Endodermal cell (in vitro differentiated cells): ENCODE results near the gene TCF7. TPM values are rescaled to one million over a fixed set of nuclear protein-coding genes. Genes with fewer than 3 reads are reported as not detected.

ENCODE experiments used
- DNase-seq: peaks from one replicate; pipeline ENCODE4 v3.0.0-alpha.2; 2017
- H3K27ac ChIP-seq: 2 replicates; pipeline ENCODE4 v1.5.1; 2013; ENCODE audit warnings: mild to moderate bottlenecking, low read depth, low read length, moderate library complexity
- H3K27me3 ChIP-seq: 2 replicates; pipeline ENCODE4 v1.6.1; 2013; ENCODE audit warnings: mild to moderate bottlenecking, low read length, moderate library complexity; ENCODE audit not compliant: insufficient read depth, control insufficient read depth, poor library complexity, severe bottlenecking
- H3K36me3 ChIP-seq: 2 replicates; pipeline ENCODE4 v1.7.0; 2013; ENCODE audit warnings: mild to moderate bottlenecking, low read length, moderate library complexity; ENCODE audit not compliant: control insufficient read depth, insufficient read depth
- H3K4me1 ChIP-seq: one replicate; pipeline ENCODE4 v1.7.0; 2013; ENCODE audit warnings: low read length; ENCODE audit not compliant: control insufficient read depth, insufficient read depth
- H3K4me3 ChIP-seq: 2 replicates; pipeline ENCODE4 v1.5.1; 2013; ENCODE audit warnings: mild to moderate bottlenecking, low read length, moderate library complexity
- H3K9ac ChIP-seq: 2 replicates; pipeline ENCODE4 v1.6.1; 2013; ENCODE audit warnings: mild to moderate bottlenecking, low read length, moderate library complexity; ENCODE audit not compliant: poor library complexity, severe bottlenecking; ENCODE audit errors: extremely low read depth
- H3K9me3 ChIP-seq: 2 replicates; pipeline ENCODE4 v1.6.1; 2013; ENCODE audit warnings: mild to moderate bottlenecking, low read length, moderate library complexity; ENCODE audit not compliant: control insufficient read depth
- H3K27ac Mint-ChIP-seq: 2 replicates; pipeline ENCODE4 v1.8.0; 2020; ENCODE audit warnings: mixed read lengths
- H3K27me3 Mint-ChIP-seq: 2 replicates; pipeline ENCODE4 v1.8.0; 2021; ENCODE audit warnings: mild to moderate bottlenecking, mixed read lengths; ENCODE audit not compliant: insufficient read depth
- H3K36me3 Mint-ChIP-seq: 2 replicates; pipeline ENCODE4 v1.8.0; 2020; ENCODE audit warnings: low read depth, mixed read lengths
- H3K4me1 Mint-ChIP-seq: 2 replicates; pipeline ENCODE4 v1.8.0; 2020; ENCODE audit warnings: mixed read lengths
- H3K4me3 Mint-ChIP-seq: 2 replicates; pipeline ENCODE4 v1.8.0; 2020; ENCODE audit warnings: mild to moderate bottlenecking, moderate library complexity, mixed read lengths
- H3K9me3 Mint-ChIP-seq: 2 replicates; pipeline ENCODE4 v1.8.0; 2020; ENCODE audit warnings: mild to moderate bottlenecking, mixed read lengths
- CTCF ChIP-seq: fragments of 200-600 bp; sonication (generic); conservative IDR thresholded peaks from 2 replicates; pipeline ENCODE4 v1.5.0; 2021; ENCODE audit warnings: antibody characterized with exemption, mild to moderate bottlenecking
- WGBS, 2 experiments: methylation state at CpG; one replicate each; pipeline versions ENCODE4 v1.1.5 to v1.1.7; 2013; ENCODE audit warnings: missing lambda C conversion rate in 2 of 2, mixed read lengths in 1 of 2; ENCODE audit not compliant: insufficient coverage in 1 of 2, insufficient read length in 1 of 2; 5-methylcytosine and 5-hydroxymethylcytosine counted together
- total RNA-seq, 2 donors: library from RNA; stranded (reverse); fragmentation: NEBNext Ultra II Directional in 1 of 2; extraction: Animal tissue kit (Norgen Biotek cat#: 25700) in 1 of 2; gene quantifications; 2 replicates in 1 of 2; 3 replicates in 1 of 2; pipeline ENCODE4 v1.2.1, GENCODE V29; 2021

Gene TCF7
- total RNA-seq, 2 donors from 2014 or later, result 14.9 to 19.4 TPM

GRCh38 chr5:134106991-134107701 is 7.3 kb upstream of the TCF7 start:
- WGBS, 2 experiments, result 89 to 93% methylated on average over 7 to 10 of the region's 10 CpGs
- no peaks in the 10 kb centered on the region for H3K36me3 Mint-ChIP-seq
- TF ChIP-seq CTCF, result no peak
- no peak overlapping the region for H3K4me3 Mint-ChIP-seq
- Histone ChIP-seq H3K27ac (no peak overlapping the region), H3K9me3 (no peaks in the 10 kb centered on the region), H3K4me3 (no peak overlapping the region), H3K4me1 (no peaks in the 10 kb centered on the region), H3K9ac (no peak overlapping the region), H3K27me3 (no peaks in the 10 kb centered on the region), H3K36me3 (no peaks in the 10 kb centered on the region)
- peaks cover 10% of the 10 kb centered on the region for H3K4me1 Mint-ChIP-seq
- H3K27ac Mint-ChIP-seq, result no peak overlapping the region
- H3K27me3 Mint-ChIP-seq, result peaks cover 6% of the 10 kb centered on the region
- H3K9me3 Mint-ChIP-seq, result no peaks in the 10 kb centered on the region
- DNase-seq, result no peak

- Mint-ChIP-seq H3K4me3 (no peak overlapping the region), H3K27me3 (peaks cover 12% of the 10 kb centered on the region), H3K27ac (no peak overlapping the region), H3K9me3 (no peaks in the 10 kb centered on the region), H3K4me1 (peaks cover 11% of the 10 kb centered on the region), H3K36me3 (no peaks in the 10 kb centered on the region)
- no peak for TF ChIP-seq CTCF
- no peak overlapping the region for H3K9ac ChIP-seq
- H3K9me3 ChIP-seq, result no peaks in the 10 kb centered on the region
- 93 to 96% methylated on average over 2 to 3 of the region's 3 CpGs for WGBS, 2 experiments
- H3K4me3 ChIP-seq, result no peak overlapping the region
- no peaks in the 10 kb centered on the region for H3K27me3 ChIP-seq
- no peaks in the 10 kb centered on the region for H3K36me3 ChIP-seq
- H3K27ac ChIP-seq, result no peak overlapping the region
- no peak for DNase-seq
- H3K4me1 ChIP-seq, result no peaks in the 10 kb centered on the region
Measured at GRCh38 chr5:134107779-134108178, 6.7 kb upstream of the TCF7 start.

- Histone ChIP-seq H3K27me3 (no peaks in the 10 kb centered on the region), H3K9me3 (no peaks in the 10 kb centered on the region), H3K4me3 (no peak overlapping the region), H3K4me1 (no peaks in the 10 kb centered on the region), H3K9ac (no peak overlapping the region), H3K27ac (no peak overlapping the region), H3K36me3 (no peaks in the 10 kb centered on the region)
- H3K36me3 Mint-ChIP-seq, result no peaks in the 10 kb centered on the region
- no peak overlapping the region for H3K27ac Mint-ChIP-seq
- peaks cover 26% of the 10 kb centered on the region for H3K27me3 Mint-ChIP-seq
- H3K9me3 Mint-ChIP-seq, result no peaks in the 10 kb centered on the region
- H3K4me3 Mint-ChIP-seq, result no peak overlapping the region
- TF ChIP-seq CTCF, result no peak
- H3K4me1 Mint-ChIP-seq, result peaks cover 10% of the 10 kb centered on the region
- WGBS, 2 experiments, result 71 to 75% methylated on average over 7 to 10 of the region's 10 CpGs
- DNase-seq, result no peak
Measured at GRCh38 chr5:134110382-134110781, 4.1 kb upstream of the TCF7 start.
